ENCODE data around the gene SEMA4F.

The SEMA4F gene

DNA sequence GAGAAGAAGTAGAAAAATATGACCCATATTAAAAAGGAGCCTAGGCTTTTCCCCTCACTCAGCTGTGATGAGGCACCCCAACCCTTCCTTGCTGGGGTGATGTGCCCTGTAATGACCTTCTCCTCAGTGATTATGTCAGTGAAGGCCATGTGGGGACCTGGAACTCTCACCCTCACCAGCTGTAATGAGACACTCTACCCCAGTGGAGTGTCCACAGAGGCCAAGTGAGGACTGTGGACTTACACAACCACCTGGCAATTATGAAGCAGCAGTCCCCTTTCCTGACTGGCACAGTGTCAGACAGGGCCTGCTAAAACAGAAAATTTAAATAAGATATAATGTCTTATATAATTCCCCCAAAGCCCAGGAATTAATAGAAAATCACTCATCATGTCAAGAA lies 54.2 kb downstream of the SEMA4F start:
- TF ChIP-seq GATA2 (IDR thresholded peaks at IDR 0.05; ENCODE audit: low read depth, low read length): no peak
- TF ChIP-seq GATA3 (IDR thresholded peaks at IDR 0.05; ENCODE audit: low read depth, low read length): no peak

DNA sequence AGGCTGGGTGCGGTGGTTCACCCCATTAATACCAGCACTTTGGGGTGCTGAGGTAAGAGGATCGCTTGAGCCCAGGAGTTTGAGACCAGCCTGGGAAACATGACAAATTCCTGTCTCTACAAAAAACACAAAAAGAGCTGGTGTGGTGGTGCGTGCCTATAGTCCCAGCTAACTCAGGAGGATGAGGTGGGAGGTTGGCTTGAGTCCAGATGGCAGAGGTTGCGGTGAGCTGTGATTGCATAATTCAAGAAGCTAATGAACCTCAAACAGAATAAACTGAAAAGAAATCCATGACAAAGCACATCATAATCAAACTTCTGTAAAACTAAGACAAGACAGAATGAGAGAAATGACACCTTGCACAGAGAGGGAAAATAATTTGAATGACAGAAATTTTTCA lies 54.8 kb downstream of the SEMA4F start:
- TF ChIP-seq GATA2 (IDR thresholded peaks at IDR 0.05; ENCODE audit: low read depth, low read length) (no peak), GATA3 (IDR thresholded peaks at IDR 0.05; ENCODE audit: low read depth, low read length) (no peak)

DNA sequence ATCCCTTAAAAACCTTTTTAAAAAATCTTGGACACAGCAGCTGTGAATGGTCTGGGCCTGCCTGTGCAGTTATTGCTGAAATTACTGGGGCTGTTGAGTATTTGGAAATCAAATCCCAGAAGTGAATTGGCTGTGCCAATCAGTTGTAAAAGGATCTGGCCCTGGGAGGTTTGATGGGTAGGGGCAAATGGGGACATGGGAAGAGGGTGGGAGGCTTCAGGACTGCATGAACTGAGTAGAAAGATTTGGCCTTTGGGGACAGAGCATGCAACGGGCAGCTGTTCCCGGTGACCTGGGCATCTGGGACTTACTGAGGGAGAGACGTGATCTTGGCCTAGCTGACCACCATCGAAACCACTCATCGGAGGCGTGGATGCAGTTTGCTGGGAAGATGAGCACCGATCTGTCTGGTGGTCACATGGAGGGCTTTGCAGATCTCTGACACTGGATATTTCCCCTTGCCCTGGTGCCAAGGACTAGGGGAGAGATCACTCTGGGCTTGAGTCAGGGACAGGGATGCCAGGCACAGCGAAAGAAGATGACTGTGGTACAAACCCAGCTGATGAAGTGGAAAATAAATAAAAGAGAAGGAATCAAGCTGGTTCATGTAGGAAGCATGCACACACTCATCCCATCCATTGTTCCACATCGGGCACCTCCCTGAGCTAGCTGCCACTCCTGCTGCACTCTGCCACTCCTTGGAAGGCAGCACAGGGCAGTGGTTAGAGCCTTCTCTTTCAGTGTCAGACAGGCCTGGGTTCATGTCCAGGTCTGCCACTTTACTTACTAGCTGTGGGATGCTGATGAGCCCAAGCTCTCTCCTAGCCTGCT lies 58.4 kb downstream of the SEMA4F start:
- no peak for TF ChIP-seq GATA3 (IDR thresholded peaks at IDR 0.05; ENCODE audit: low read depth, low read length)
- no peak for TF ChIP-seq GATA2 (IDR thresholded peaks at IDR 0.05; ENCODE audit: low read depth, low read length)

DNA sequence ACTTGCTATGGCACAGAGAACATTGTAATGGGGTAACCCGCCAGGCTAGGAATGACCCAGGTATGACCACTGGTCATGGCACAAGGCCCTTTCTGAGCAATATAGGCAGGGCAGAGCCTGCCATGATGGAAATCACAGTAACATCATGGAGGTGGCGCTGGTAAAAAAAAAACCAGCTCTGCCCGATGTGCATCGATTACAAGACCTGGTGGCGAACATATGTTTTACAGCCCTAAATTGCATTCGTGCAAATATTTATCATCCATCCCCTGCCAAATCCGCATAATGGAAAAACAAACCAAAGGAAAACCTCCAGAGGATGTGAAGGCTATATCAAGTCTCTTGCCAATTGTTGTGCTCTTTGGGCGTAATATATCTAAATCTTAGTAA lies 60.6 kb downstream of the SEMA4F start:
- no peak for TF ChIP-seq GATA2 (IDR thresholded peaks at IDR 0.05; ENCODE audit: low read depth, low read length)
- TF ChIP-seq GATA3 (IDR thresholded peaks at IDR 0.05; ENCODE audit: low read depth, low read length): no peak

DNA sequence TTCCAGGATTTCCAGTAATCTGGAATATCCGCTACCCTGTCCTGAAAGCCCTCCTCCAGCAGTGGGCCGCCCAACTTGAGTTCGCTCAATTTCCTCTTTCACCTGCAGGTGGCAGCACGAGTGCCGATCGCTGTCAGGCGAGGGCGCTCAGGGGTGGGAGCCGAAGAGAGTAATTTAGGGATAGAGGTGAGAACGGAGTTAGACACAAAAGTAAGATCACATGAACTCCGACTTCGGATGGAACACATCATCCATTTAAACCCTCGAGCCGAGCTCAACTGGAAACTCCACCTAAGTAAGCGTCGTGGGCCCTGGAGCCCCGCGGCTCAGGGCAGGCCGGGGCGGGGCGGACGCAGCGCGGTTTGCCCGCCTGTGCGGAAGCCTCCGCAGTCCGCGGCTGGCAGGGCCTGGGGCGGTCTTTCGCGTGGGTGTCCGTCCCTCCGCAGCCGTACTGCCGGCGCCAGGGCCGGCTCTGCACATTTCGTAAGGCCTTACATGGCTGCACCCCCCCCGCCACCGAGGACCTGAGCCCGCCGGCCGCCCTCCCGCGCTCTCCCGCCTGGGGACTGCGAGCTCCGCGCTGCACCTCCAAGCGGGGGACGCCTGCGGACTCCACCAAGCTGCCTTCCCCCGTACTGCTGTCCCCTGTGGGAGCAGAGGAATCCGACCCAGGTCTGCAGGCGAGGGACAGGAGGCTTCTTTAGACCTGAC lies 61.2 kb downstream of the SEMA4F start:
- TF ChIP-seq GATA2 (IDR thresholded peaks at IDR 0.05; ENCODE audit: low read depth, low read length) (no peak), GATA3 (IDR thresholded peaks at IDR 0.05; ENCODE audit: low read depth, low read length) (no peak)

DNA sequence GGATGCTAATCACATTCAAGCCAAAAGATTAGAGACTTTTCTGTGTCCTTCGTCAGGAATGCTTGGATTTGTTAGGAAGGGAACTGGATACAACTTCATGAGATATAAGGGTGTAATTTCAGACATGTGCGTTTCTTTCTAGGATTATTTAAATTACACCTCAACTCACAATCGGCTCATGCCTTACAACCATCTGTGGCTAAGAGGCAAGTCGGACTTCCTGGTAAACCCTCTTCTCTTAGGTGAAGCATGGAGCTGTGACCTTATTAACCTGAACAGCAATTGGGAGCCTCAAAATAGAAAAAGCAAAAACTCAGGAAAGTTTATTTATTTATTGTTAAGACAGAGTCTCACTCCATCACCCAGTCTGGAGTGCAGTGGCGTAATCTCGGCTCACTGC lies 61.8 kb downstream of the SEMA4F start:
- TF ChIP-seq GATA2 (IDR thresholded peaks at IDR 0.05; ENCODE audit: low read depth, low read length) (no peak), GATA3 (IDR thresholded peaks at IDR 0.05; ENCODE audit: low read depth, low read length) (no peak)

DNA sequence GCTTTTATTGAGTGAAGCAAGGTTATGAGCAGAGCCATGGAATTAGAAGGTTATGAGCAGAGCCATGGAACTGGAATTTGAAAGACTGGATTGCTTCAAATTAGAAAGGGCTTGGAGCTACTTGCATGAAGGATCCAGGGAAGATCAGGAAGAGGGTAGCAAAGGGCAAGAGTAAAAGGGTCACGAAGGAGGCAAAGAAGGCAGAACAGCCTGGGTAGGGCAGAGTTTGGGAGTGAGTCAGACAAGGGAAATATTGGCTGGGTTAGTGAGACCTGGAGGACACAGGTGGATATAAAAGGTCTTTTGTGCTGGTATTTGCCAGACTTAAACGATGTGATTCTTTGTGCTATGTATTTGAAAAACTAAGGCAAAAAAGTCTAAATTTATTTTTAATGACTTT lies 65.0 kb downstream of the SEMA4F start:
- TF ChIP-seq GATA2 (IDR thresholded peaks at IDR 0.05; ENCODE audit: low read depth, low read length): no peak
- TF ChIP-seq GATA3 (IDR thresholded peaks at IDR 0.05; ENCODE audit: low read depth, low read length): no peak

DNA sequence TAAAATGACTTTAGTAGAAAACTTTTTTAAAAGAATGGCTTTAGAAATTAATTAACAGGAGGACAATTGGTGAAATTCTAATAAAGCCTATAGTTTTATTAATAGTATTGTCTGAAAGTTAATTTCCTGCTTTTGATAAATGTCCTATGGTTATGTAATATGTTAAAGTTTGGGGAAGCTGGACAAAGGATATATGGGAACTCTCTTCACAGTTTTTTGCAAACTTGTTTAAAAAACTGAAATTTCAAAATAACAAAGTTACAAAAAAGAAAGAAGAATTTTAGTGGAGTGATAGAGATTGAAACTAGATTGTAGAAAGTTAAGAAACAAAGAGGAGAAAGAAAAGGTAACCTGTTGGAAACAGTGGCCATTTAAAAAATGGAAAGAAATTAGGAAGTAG lies 67.3 kb downstream of the SEMA4F start:
- no peak for TF ChIP-seq GATA2 (IDR thresholded peaks at IDR 0.05; ENCODE audit: low read depth, low read length)
- TF ChIP-seq GATA3 (IDR thresholded peaks at IDR 0.05; ENCODE audit: low read depth, low read length): no peak

DNA sequence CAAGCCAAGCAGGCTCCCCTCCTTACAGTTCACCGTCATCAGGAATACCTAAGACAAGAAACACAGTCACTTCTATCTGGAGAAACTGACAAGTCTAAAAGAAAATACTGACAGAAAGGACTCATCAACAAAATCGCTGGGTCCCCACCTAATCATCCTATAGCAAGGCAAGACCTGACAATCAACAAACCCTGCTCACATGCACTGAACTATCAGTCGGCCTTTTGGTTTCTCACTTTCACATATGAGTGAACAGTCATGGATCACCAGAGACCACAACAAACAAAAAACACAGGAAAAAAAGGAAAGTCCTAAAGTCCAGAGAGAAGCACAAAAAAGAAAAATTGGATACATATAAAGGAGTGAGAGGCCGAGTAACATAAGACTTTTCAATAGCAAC lies 70.4 kb downstream of the SEMA4F start:
- TF ChIP-seq GATA2 (IDR thresholded peaks at IDR 0.05; ENCODE audit: low read depth, low read length) (no peak), GATA3 (IDR thresholded peaks at IDR 0.05; ENCODE audit: low read depth, low read length) (no peak)

DNA sequence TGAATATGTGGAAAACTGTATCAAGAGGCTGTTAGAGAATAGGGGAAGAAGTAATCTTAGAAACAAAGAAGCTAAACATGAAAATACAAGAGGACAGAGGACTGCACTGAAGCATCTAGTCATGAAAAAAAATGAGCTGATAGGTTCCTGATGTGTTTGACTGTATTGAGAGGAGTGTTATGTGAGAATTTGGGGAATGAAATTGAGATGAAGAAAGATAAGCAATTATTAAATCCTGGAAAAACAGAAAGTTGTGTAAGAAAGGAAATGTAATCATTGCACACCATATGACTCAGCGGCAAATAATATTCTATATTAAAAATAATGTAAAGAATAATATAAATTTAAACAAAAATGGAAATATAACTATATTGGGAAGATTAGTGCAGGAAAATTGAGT lies 71.2 kb downstream of the SEMA4F start:
- TF ChIP-seq GATA2 (IDR thresholded peaks at IDR 0.05; ENCODE audit: low read depth, low read length) (no peak), GATA3 (IDR thresholded peaks at IDR 0.05; ENCODE audit: low read depth, low read length) (no peak)

DNA sequence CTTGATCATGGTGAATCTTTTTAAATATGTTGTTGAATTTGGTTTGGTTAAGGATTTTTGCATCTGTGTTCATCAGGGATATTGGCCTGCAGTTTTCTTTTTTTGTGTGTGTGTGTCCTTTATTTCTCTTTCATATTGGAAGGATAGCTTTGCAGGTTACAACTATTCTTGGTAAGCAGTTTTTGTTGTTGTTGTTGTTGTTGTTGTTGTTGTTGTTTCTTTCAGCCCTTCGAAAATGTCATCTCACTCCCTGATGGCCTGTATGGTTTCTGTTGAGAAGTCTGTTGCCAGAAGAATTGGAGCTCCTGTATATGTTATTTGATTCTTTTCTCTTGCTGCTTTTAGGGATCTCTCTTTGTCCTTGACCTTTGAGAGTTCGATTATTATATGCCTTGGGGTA lies 74.8 kb downstream of the SEMA4F start:
- no peak for TF ChIP-seq GATA2 (IDR thresholded peaks at IDR 0.05; ENCODE audit: low read depth, low read length)
- no peak for TF ChIP-seq GATA3 (IDR thresholded peaks at IDR 0.05; ENCODE audit: low read depth, low read length)

DNA sequence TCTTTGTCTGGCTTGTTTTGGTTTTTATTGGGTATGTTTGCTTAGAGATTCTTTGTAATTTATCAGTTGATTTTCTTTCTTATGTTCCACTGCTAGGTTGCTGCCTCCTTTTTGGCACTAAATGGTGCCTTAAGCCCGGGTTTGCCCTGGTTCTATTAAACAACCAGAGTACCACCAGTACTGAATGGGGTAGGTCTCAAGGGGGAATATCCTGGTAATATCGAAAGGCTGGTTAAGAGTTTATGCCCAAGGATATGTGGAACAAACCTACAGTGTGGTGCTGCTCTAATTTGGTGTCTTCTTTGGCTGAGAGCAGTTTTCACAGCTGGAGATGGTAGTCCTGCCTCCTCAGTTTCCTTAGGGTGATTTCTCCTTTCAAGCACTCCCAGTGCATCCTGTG lies 76.5 kb downstream of the SEMA4F start:
- TF ChIP-seq GATA3 (IDR thresholded peaks at IDR 0.05; ENCODE audit: low read depth, low read length) (no peak), GATA2 (IDR thresholded peaks at IDR 0.05; ENCODE audit: low read depth, low read length) (no peak)
